GM21825 (cell line): ENCODE measurements around the gene SKI.
"Not testable (repeated sequence)": the region's sequence is repeated elsewhere in the genome, so short reads cannot be mapped to it uniquely, and the experiment has no call there.

ENCODE experiments used
- ATAC-seq: cut with Tn5 transposase; IDR thresholded peaks from one replicate; pipeline ENCODE4 v1.9.1; 2021; ENCODE audit warnings: mild to moderate bottlenecking, moderate library complexity; ENCODE audit not compliant: unreplicated experiment

The SKI gene

GRCh38 chr1:2259668-2260402 is 31.7 kb downstream of the SKI start:
- ATAC-seq = no peak

- not testable (repeated sequence) for ATAC-seq
Observed at GRCh38 chr1:2260470-2260869, 32.4 kb downstream of the SKI start.

DNA sequence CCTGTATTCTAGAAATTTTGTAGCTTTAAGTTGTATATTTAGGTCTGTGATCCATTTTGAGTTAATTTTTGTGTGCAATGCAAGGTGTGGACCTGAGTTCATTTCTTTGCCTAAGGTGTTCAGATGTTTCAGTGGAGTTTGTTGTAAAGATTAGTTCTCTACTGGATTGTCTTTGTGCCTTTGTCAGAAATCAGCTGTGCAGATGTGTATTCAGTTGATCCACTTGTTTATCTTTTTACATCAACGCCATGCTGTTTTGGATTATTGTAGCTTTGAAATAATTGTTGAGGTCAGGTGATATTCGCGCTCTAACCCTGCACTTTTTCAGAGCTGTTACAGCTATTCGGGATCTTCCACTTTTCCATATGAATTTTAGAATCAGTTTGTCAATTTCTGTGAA is 32.8 kb downstream of the SKI start:
- ATAC-seq = no peak

- not testable (repeated sequence) for ATAC-seq
Observed at GRCh38 chr1:2261476-2262395, 33.6 kb downstream of the SKI start.

GRCh38 chr1:2266301-2266975 is 38.3 kb downstream of the SKI start:
- no peak for ATAC-seq

- no peak for ATAC-seq
Observed at GRCh38 chr1:2267051-2267830, 39.1 kb downstream of the SKI start.

DNA sequence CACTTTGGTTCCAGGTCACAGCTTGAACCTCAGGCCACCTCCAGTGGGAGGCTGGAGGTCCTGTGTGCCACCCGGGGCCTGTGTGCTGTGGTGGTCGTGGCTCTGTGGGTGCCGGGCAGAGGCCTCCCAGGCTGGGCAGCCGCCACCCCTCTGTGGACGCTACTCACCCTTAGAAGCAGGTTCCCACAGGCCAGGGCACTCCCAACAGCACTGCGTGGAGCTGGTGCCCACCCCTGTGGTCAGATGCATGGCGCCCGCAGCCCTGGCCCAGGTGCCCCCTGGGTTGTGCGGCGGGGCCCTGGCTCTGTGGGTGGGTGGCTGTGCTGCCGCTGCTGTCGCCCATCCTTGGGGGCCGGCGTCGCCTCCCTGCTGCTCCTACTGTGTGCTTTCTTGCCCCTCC is 39.7 kb downstream of the SKI start:
- ATAC-seq = no peak

DNA sequence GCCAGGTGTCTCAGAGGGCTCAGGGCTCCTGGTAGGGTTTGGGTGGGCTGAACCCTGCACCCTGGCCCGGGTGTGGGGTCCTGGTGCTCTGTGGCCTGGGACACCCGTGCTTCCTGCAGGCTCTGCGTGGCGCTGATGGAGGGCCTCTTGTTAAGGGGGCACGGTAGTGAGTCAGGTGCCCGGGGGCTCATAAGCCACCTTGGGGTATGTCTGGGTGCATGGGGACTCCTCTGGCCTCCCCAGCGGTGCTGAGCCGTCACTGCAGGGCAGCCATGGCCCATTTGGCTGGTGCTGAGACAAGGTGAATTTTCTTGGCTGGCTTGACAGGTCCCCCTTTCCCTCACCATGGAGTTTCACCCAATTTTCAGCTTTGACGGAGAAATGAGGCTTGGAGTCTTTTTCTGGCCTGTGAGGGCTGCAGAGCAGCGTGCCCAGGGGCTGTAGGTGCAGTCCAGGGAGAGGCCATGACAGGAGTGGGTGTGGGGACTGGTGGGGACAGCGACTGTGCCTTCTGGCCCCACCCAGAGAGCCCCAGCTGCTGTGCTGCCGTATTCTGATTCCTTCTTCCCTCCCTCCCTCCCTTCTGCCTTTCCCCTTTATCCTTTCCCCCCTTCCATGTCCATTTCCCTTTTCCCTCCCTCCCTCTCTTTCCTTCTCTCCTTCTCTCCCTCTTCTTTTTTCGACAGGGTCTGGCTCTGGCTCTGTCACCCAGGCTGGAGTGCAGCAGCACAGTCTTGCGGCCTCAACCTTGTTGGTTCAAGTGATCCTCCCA is 40.4 kb downstream of the SKI start:
- no peak for ATAC-seq

DNA sequence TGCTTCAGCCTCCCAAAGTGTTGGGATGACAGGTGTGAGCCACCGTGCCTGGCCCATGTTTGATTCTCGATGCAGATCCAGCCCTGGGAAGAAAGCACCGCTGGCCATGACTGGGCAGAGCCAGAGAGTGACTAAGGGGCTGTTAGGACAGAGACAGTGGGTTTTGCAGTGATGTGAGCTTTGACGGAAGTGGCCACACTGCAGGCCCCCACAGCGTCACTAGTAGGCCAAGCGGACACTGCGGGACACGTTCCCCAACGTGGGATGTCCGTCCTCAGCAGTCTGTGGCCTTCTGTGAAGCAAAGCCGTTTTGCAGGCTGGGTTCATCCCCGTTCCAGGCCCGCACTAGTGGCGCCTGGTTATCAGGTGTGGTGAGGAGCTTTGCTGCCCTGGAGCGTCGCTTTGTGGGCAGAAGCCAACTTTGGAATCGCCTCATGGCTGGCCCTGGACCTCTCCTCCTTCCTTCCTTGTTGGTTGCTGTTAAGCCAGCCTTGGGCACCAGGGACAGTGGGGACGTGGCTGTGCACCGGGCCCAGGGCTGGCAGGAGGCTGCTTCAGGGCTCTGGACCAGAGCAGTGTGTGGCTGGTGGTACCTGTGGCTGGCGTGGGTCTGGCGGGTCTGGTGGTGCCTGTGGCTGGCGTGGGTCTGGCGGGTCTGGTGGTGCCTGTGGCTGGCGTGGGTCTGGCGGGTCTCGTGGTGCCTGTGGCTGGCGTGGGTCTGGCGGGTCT is 41.2 kb downstream of the SKI start:
- no peak for ATAC-seq

DNA sequence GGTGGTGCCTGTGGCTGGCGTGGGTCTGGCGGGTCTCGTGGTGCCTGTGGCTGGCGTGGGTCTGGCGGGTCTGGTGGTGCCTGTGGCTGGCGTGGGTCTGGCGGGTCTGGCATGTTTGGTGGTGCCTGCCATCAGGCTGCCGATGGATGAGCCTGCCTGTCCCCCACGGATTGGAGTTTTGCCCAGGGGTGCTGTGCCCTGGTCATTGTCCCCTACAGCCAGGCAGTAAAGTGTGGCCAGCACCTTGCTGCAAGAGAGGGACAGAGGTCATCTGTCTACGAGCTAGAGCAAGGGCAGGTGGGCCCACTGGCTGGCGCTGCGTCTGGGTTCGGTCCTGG is 41.8 kb downstream of the SKI start:
- ATAC-seq = no peak

GRCh38 chr1:2270260-2271100 is 42.4 kb downstream of the SKI start:
- no peak for ATAC-seq

DNA sequence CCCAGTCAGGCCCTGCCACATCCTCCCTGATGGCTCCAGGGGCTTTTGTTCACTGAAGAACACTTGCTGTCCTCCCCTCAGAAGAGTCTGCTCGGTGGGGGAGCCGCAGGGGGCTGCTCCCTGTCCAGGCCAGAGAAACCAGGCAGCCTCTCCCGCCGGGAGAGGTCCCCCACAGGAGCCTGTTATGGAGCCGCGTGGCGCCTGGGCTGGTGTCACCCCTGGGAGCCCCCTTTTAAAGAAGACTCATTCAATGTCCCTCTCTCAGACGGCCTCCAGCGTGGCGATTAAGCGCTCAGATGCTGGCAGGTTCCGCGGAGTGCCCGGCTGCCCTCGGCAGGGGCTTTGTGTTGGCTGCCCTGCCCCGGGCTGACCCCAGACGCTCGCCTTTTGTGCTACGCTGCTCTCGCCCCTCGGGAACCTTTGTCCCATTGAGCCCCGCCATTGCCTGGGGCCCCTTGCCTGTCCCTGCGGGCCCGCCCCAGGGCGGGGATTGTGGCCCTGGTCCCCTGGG is 43.1 kb downstream of the SKI start:
- no peak for ATAC-seq

GRCh38 chr1:2271841-2272655 is 43.9 kb downstream of the SKI start:
- no peak for ATAC-seq

GRCh38 chr1:2272686-2273400 is 44.7 kb downstream of the SKI start:
- no peak for ATAC-seq

DNA sequence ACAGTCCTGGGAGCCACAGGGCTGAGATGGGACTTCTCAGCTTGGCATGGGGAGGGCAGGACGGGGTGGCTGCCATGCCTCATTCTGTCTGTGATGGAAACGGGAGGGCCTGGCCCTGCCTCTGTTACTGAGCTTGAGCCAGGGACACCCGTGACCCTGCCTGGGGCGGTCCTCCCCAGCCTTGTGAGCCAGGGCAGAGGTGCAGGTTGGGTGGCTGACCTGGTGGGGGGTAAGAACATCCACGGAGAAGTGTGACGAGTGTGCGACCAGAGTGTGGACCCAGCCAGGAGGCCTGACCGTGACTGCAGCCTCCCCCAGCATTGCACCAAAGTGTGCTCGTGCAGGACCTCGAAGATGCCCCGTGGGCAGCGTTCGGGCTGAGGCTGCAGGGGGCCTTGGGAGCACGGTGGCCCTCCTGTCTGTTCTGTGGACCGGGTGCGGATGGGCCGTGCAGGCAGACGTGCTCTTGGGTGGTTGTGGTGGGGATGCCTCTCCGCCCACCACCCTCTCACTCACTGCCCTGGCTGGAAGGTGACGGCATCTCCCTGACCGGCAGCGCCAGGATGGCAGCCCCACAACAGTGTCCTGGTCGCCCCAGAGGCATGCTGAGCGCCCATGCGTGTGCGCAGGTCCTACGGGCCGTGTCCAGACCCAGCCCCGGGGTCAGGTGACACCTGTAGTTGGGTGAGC is 45.4 kb downstream of the SKI start:
- ATAC-seq = no peak

DNA sequence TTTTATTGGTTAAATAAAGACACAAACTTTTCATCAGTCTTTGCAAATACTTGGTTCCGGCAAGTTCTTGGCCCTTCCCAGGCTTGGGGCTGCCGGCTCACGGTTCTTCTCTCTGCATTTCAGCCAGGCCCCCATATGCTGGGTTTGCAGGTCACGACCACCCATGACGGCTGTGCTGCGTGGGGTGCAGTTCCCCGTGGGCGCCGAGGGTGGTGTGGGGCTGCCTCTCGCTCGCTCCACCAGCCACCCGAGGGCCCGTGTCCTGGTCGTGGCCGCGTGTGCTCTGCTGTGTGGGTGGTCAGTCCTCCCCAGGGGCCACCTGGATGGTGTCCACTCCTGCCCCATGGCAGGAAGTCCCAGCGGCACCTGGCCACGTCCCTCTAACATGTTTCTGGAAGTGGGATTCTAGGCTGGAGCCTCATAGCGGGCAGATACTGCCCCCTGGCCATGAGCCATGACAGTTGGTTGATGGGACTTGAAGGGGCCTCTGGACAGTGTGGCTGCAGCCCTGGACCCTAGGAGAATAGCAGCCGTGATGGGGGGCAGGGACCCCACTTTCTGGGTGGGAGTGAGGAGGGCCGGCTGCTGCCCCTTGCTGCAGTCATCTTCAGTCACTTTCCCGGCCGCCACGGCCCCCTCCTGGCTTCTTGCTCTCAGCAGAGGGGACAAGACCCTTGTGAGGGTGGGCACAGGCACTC is 46.3 kb downstream of the SKI start:
- ATAC-seq = no peak
